NK-92 treated with Interleukin-12 subunit alpha and Interleukin-12 subunit beta, amount 100 ng/mL, for 24 hours (cell line): ENCODE measurements around the gene TMEM234.

Experiments used
- DNase-seq: peaks from one replicate; lab custom pipeline; 2025; lab: John Stamatoyannopoulos, UW

The TMEM234 gene

DNA sequence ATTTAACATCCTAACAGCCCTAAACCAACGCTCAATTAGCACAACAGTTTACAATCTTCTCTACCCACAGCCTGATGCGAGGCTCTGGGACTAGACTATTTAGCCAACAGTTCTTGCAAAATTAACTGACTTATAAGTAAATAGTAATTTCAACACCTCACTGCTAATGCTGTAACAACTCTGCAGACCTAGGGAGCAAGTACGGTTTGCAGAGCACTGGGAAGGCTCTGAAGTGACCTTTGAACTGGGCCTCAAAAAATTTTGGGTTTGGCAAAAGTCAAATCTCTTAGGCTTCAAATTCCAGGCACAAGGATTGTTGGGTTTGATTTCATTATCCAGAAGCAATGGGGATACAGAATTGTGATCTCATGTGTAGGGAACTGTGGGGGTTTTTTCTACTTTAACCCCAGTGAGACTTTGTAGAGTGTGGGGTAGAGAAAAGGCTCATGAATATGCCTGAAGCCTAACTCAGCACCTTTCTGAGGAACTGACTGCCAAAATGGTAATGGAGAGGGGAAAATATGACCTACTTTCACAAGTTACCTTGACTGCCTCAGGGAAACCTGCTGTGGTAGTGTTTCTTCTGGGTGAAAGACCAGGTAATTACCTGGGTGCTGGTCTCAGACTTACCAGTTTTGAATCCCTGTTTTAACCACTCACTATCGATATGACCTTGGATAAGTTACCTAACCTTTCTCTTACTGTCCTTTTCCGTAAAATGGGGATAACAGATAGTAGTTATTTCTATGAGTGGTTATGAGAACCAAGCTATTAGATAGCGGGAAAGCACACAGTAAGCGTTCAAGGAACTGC is 43.6 kb downstream of the TMEM234 start:
- DNase-seq, result no peak

DNA sequence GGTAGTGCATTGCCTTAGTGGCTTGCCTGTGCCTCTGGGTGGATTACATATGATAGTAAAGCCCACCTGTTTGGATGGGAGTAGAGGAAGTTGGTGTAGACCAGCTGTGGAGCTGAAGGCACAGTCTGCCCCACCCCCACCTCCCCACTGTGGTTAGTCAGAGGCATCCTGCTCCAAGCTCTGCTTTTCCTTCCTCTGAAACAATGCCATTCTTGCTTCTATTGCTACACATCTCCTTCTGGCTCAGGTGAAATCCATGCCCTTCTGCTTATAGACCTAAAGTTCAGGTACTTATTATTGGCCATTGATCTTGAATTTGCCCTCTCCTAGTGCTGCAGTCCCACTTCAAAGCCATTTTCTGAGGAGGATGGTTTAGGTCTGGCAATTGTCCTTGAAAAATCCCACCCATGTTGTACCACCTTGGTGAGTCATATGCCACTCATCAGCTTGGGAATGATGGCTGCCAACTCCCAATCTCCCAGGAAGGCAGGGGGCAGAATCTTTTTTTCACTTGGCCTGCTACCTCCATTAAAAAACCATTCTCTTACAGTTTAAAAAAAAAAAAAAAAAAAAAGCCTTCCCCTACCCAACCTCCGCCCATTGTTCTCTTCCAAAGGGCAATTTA is 49.4 kb downstream of the TMEM234 start:
- DNase-seq, result no peak

DNA sequence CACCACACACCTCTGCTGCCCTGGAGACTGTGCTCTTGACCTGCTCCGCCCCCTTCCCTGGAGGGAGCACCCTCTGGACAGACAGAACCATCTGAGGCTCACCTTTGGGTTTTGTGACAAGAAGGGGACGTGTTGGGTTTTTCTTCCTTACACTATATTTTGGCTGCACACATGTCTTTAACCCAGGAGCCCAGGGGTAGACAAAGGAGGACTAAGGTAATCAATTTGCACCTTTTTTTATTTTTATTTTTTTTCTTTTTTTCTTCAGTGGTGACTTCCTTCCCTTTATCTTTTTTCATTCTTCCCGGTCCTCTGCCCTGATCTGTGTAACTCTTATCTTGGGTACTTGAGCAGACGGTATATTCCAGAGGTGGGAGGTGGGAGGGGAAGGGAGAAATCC is 51.2 kb downstream of the TMEM234 start:
- no peak for DNase-seq
